B cell (primary cell): Measurements from ENCODE around the gene GALNT7. TPM values are rescaled to one million over a fixed set of nuclear protein-coding genes. Genes with fewer than 3 reads are reported as not detected.

Experiments used
- ATAC-seq: fragments of 200-7000 bp; cut with Tn5 transposase; one replicate; pipeline ENCODE4 v1.10.0; 2021; ENCODE audit warnings: low read depth, mild to moderate bottlenecking, moderate number of reproducible peaks, moderate library complexity
- CTCF ChIA-PET: fragments of 350-600 bp; sonication (Branson Sonifier 250); formaldehyde crosslinking; loops from one replicate; lab custom pipeline; 2021; ENCODE audit warnings: antibody characterized with exemption, inconsistent platforms; lab: Charles Lee
- POLR2A ChIA-PET: fragments of 350-600 bp; sonication (Branson Sonifier 250); formaldehyde crosslinking; loops from one replicate; lab custom pipeline; 2021; ENCODE audit warnings: antibody characterized with exemption; lab: Charles Lee
- DNase-seq: peaks from one replicate; pipeline ENCODE4 v3.0.0; 2013
- H2AFZ ChIP-seq: 2 replicates; pipeline ENCODE4 v1.6.1; 2012; ENCODE audit warnings: mild to moderate bottlenecking, low read depth, low read length; ENCODE audit not compliant: insufficient read depth, poor library complexity, severe bottlenecking
- H3K27ac ChIP-seq, 2 donors: 1 replicate in 1 of 2; 2 replicates in 1 of 2; pipeline ENCODE4 v1.5.1; 2012 to 2013; ENCODE audit warnings: low read length in 2 of 2, mild to moderate bottlenecking in 2 of 2, moderate library complexity in 1 of 2
- H3K27me3 ChIP-seq, 4 experiments: fragments of 200-600 bp in 1 of 4; sonication (generic) in 1 of 4; replicated peaks in 1 of 4; 1 replicate in 2 of 4; 2 replicates in 2 of 4; pipeline versions ENCODE4 v1.6.1 to v1.7.0; 2013 to 2016; ENCODE audit warnings: low read length in 3 of 4, mild to moderate bottlenecking in 2 of 4, mixed read lengths in 1 of 4, moderate library complexity in 1 of 4; ENCODE audit not compliant: insufficient read depth in 4 of 4, control insufficient read depth in 3 of 4; ENCODE audit errors: control extremely low read depth in 1 of 4
- H3K36me3 ChIP-seq, 2 experiments: replicated peaks in 1 of 2; 1 replicate in 1 of 2; 2 replicates in 1 of 2; pipeline versions ENCODE4 v1.6.1 to v1.7.1; 2013; ENCODE audit warnings: low read length in 1 of 2; ENCODE audit not compliant: insufficient read depth in 2 of 2, control insufficient read depth in 1 of 2; ENCODE audit errors: control extremely low read depth in 1 of 2, extremely low read depth in 1 of 2
- H3K4me1 ChIP-seq, 2 donors: fragments of 200-600 bp in 1 of 2; sonication (generic) in 1 of 2; 1 replicate in 1 of 2; 2 replicates in 1 of 2; pipeline versions ENCODE4 v1.5.1 to v1.6.1; 2013 to 2017; ENCODE audit warnings: low read length in 2 of 2; ENCODE audit not compliant: control insufficient read depth in 2 of 2, insufficient read depth in 2 of 2
- H3K4me2 ChIP-seq: replicated peaks from 2 replicates; pipeline ENCODE3; 2012; ENCODE audit warnings: mild to moderate bottlenecking, low read depth, low read length; ENCODE audit not compliant: poor library complexity, severe bottlenecking
- H3K4me3 ChIP-seq, 5 experiments: fragments of 200-600 bp in 1 of 5; sonication (generic) in 1 of 5; 1 replicate in 3 of 5; 2 replicates in 2 of 5; pipeline versions ENCODE4 v1.5.1 to v1.7.0; 2011 to 2016; ENCODE audit warnings: low read length in 4 of 5, mild to moderate bottlenecking in 4 of 5, low read depth in 2 of 5, control low read depth in 1 of 5, moderate library complexity in 1 of 5; ENCODE audit not compliant: insufficient read depth in 1 of 5; ENCODE audit errors: control extremely low read depth in 1 of 5, extremely low read depth in 1 of 5
- H3K79me2 ChIP-seq: fragments of 200-600 bp; sonication (generic); one replicate; pipeline ENCODE4 v1.6.0; 2016; ENCODE audit warnings: low read length; ENCODE audit not compliant: control insufficient read depth, insufficient read depth
- H3K9ac ChIP-seq: fragments of 200-600 bp; sonication (generic); 2 replicates; pipeline ENCODE4 v1.6.1; 2017; ENCODE audit warnings: mild to moderate bottlenecking, low read length, moderate library complexity
- H3K9me3 ChIP-seq, 3 donors: one replicate each; pipeline versions ENCODE4 v1.6.1 to v1.7.1; 2013; ENCODE audit warnings: low read length in 2 of 3; ENCODE audit not compliant: control insufficient read depth in 2 of 3, insufficient read depth in 1 of 3; ENCODE audit errors: control extremely low read depth in 1 of 3
- H4K20me1 ChIP-seq: 2 replicates; pipeline ENCODE4 v1.6.0; 2012; ENCODE audit warnings: mild to moderate bottlenecking, low read length; ENCODE audit not compliant: insufficient read depth, control insufficient read depth, poor library complexity, severe bottlenecking
- H3K27ac Mint-ChIP-seq: one replicate; pipeline ENCODE4 v1.8.0; 2021; ENCODE audit warnings: mixed read lengths
- H3K27me3 Mint-ChIP-seq: one replicate; pipeline ENCODE4 v1.8.0; 2021; ENCODE audit warnings: mixed read lengths
- H3K4me1 Mint-ChIP-seq: one replicate; pipeline ENCODE4 v1.8.0; 2021; ENCODE audit warnings: mixed read lengths
- H3K4me3 Mint-ChIP-seq: one replicate; pipeline ENCODE4 v1.8.0; 2021; ENCODE audit warnings: mixed read lengths
- H3K9me3 Mint-ChIP-seq: one replicate; pipeline ENCODE4 v1.8.0; 2022; ENCODE audit warnings: mixed read lengths; ENCODE audit not compliant: insufficient read depth
- CTCF ChIP-seq: fragments of 200-600 bp; IDR thresholded peaks from one replicate; pipeline ENCODE4 v1.8.0; 2022; ENCODE audit warnings: antibody characterized with exemption, mild to moderate bottlenecking
- EZH2 ChIP-seq: IDR thresholded peaks from 2 replicates; pipeline ENCODE4 v1.6.1; 2012; ENCODE audit warnings: borderline replicate concordance, low read depth, mild to moderate bottlenecking, moderate library complexity, low read length; ENCODE audit not compliant: insufficient read depth, poor library complexity, severe bottlenecking
- WGBS: methylation state at CpG from one replicate; pipeline ENCODE4 v1.1.5; 2013; ENCODE audit warnings: missing lambda C conversion rate; ENCODE audit not compliant: insufficient coverage; 5-methylcytosine and 5-hydroxymethylcytosine counted together
- intact Hi-C: fragments of 100-400 bp; cut with micrococcal nuclease; formaldehyde crosslinking; loops from one replicate; pipeline ENCODE4 v1.10.0; 2022
- polyA plus RNA-seq: library from polyadenylated mRNA; depleted of rRNA; stranded (reverse); fragments of >200 nt; gene quantifications from 2 replicates; pipeline ENCODE4 v1.2.3, GENCODE V29; 2012
- total RNA-seq, 2 donors: library from RNA; stranded (reverse); fragments of 120-200 nt in 1 of 2; gene quantifications; 1 replicate in 1 of 2; 2 replicates in 1 of 2; pipeline versions ENCODE4 v1.2.3 to v1.2.4, GENCODE V29; 2013 to 2022

The GALNT7 gene
- total and polyA plus RNA-seq, 2 donors (not counting 1 experiment from before 2014, with no cell fraction given) = 5.8 to 23.7 TPM

GRCh38 chr4:173294444-173294843 is 125.8 kb downstream of the GALNT7 start:
- Histone ChIP-seq H4K20me1 (no peaks in the 10 kb centered on the region), H3K4me1 (no peaks in the 10 kb centered on the region), H3K79me2 (no peaks in the 10 kb centered on the region), H3K27me3 (no peaks in the 10 kb centered on the region), H2AFZ (no peak overlapping the region), H3K27ac (no peak overlapping the region), H3K9me3 (no peaks in the 10 kb centered on the region), H3K9ac (no peak overlapping the region), H3K36me3 (peaks cover 4% of the 10 kb centered on the region in 2 experiments), H3K4me3 (no peak overlapping the region), H3K4me2 (no peak overlapping the region)
- no peak for DNase-seq
- intact Hi-C loops = no loop called here
- ChIA-PET CTCF (interaction anchor here (1.6 kb wide), 1 partner anchor 10 kb away, joined by 3 read pairs; no protein-coding TSS in a partner anchor), POLR2A (no interaction called here)
- ATAC-seq = no peak
- TF ChIP-seq EZH2 = no peak
- TF ChIP-seq CTCF = no peak
- H3K4me3 Mint-ChIP-seq = no peak overlapping the region
- H3K4me1 Mint-ChIP-seq = no peaks in the 10 kb centered on the region
- H3K9me3 Mint-ChIP-seq = no peaks in the 10 kb centered on the region
- WGBS = 100% methylated on average over 1 of the region's 1 CpG
- no peak overlapping the region for H3K27ac Mint-ChIP-seq
- no peaks in the 10 kb centered on the region for H3K27me3 Mint-ChIP-seq

GRCh38 chr4:173301518-173302201 is 133.0 kb downstream of the GALNT7 start:
- Histone ChIP-seq H3K9me3 (no peaks in the 10 kb centered on the region), H3K27me3 (no peaks in the 10 kb centered on the region), H2AFZ (no peak overlapping the region), H4K20me1 (no peaks in the 10 kb centered on the region), H3K4me2 (no peak overlapping the region), H3K4me3 (no peak overlapping the region), H3K4me1 (no peaks in the 10 kb centered on the region), H3K79me2 (no peaks in the 10 kb centered on the region), H3K9ac (no peak overlapping the region), H3K27ac (no peak overlapping the region), H3K36me3 (peaks cover 7 to 9% of the 10 kb centered on the region in 2 experiments)
- Mint-ChIP-seq H3K9me3 (no peaks in the 10 kb centered on the region), H3K4me3 (no peak overlapping the region), H3K27me3 (no peaks in the 10 kb centered on the region), H3K4me1 (peaks cover 2% of the 10 kb centered on the region), H3K27ac (no peak overlapping the region)
- DNase-seq = peak; percentile 34
- no peak for TF ChIP-seq EZH2
- peak; percentile 85 for TF ChIP-seq CTCF
- no peak for ATAC-seq
- WGBS = no CpG with 5 or more reads among the region's 5 CpGs
- intact Hi-C loops = loop anchor here (1.0 to 5.0 kb wide), 2 partner anchors 274 to 288 kb away; no protein-coding TSS in a partner anchor
- POLR2A ChIA-PET = interaction anchor here (0.6 kb wide), 1 partner anchor 134 kb away, joined by 5 read pairs; no protein-coding TSS in a partner anchor
- CTCF ChIA-PET = interaction anchor here (0.5 to 3.8 kb wide), 36 partner anchors 8 to 939 kb away, joined by 3 to 115 read pairs (median 4); no protein-coding TSS in a partner anchor
